Cerebellar cortex (tissue), 1 donor: Measurements from ENCODE around the gene ADARB1.

Source experiments
- DNase-seq: peaks from one replicate; pipeline ENCODE4 v3.0.0-alpha.2; 2015; ENCODE audit warnings: low spot score

ADARB1 gene

GRCh38 chr21:45093035-45093532 lies 18.7 kb downstream of the ADARB1 start:
- DNase-seq = no peak

- no peak for DNase-seq
These were observed 20.0 kb downstream of the ADARB1 start for GRCh38 chr21:45094412-45094811.

GRCh38 chr21:45095505-45095904 lies 21.1 kb downstream of the ADARB1 start:
- DNase-seq = no peak

GRCh38 chr21:45096217-45096616 lies 21.8 kb downstream of the ADARB1 start:
- no peak for DNase-seq

- DNase-seq = no peak
These were observed 23.5 kb downstream of the ADARB1 start for GRCh38 chr21:45097827-45098387.

- peak; percentile 86 for DNase-seq
These were observed 24.5 kb downstream of the ADARB1 start for GRCh38 chr21:45098867-45099266.

- no peak for DNase-seq
These were observed 25.2 kb downstream of the ADARB1 start for GRCh38 chr21:45099571-45099970.

- DNase-seq = no peak
These were observed 26.5 kb downstream of the ADARB1 start for GRCh38 chr21:45100866-45101265.

- DNase-seq = no peak
These were observed 28.1 kb downstream of the ADARB1 start for GRCh38 chr21:45102391-45102932.

GRCh38 chr21:45103971-45104520 lies 29.7 kb downstream of the ADARB1 start:
- no peak for DNase-seq

- DNase-seq = no peak
These were observed 30.2 kb downstream of the ADARB1 start for GRCh38 chr21:45104560-45104959.

GRCh38 chr21:45105906-45106485 lies 31.6 kb downstream of the ADARB1 start:
- no peak for DNase-seq

- no peak for DNase-seq
These were observed 33.8 kb downstream of the ADARB1 start for GRCh38 chr21:45108034-45108790.

GRCh38 chr21:45108808-45109781 lies 34.7 kb downstream of the ADARB1 start:
- DNase-seq = no peak

- peak; percentile 66 for DNase-seq
These were observed 35.6 kb downstream of the ADARB1 start for GRCh38 chr21:45109831-45110492.

- peak; percentile 84 for DNase-seq
These were observed 36.7 kb downstream of the ADARB1 start for GRCh38 chr21:45110873-45111624.

- DNase-seq = no peak
These were observed 37.3 kb downstream of the ADARB1 start for GRCh38 chr21:45111703-45112102.

GRCh38 chr21:45112371-45112770 lies 38.0 kb downstream of the ADARB1 start:
- no peak for DNase-seq

GRCh38 chr21:45113543-45113942 lies 39.2 kb downstream of the ADARB1 start:
- no peak for DNase-seq

- DNase-seq = no peak
These were observed 39.7 kb downstream of the ADARB1 start for GRCh38 chr21:45114072-45114471.
